HCT116 (cell line): Measurements from ENCODE around the gene OTUB2. TPM values are rescaled to one million over a fixed set of nuclear protein-coding genes. Genes with fewer than 3 reads are reported as not detected.

Experiments
- ATAC-seq: fragments of 200-7000 bp; cut with Tn5 transposase; 2 replicates; pipeline ENCODE4 v1.9.1; 2020; ENCODE audit warnings: mild to moderate bottlenecking, moderate library complexity
- BruUV-seq: library from RNA; stranded (reverse); fragments of 400-500 nt; replicated peaks from 2 replicates; lab custom pipeline; 2021; lab: Mats Ljungman, UMichigan
- CTCF ChIA-PET: fragments of 300-600 bp; sonication (Branson Sonifier 250); formaldehyde crosslinking; loops from one replicate; lab custom pipeline; 2021; ENCODE audit warnings: antibody characterized with exemption; lab: Charles Lee
- POLR2A ChIA-PET: fragments of 300-600, 350-600 bp; sonication (Branson Sonifier 250); formaldehyde crosslinking; loops from one replicate; lab custom pipeline; 2021; ENCODE audit warnings: antibody characterized with exemption; lab: Charles Lee
- RAD21 ChIA-PET, 2 experiments: fragments of 300-600 bp; sonication (Branson Sonifier 250); formaldehyde crosslinking; loops; one replicate each; lab custom pipeline; 2023; ENCODE audit warnings: low total read pairs in 2 of 2; ENCODE audit not compliant: uncharacterized antibody in 2 of 2, unreplicated experiment in 2 of 2, low non-redundant PET in 1 of 2; lab: Charles Lee
- DNase-seq: peaks from one replicate; pipeline ENCODE4 v3.0.0-alpha.2; 2010; ENCODE audit warnings: low read depth, low spot score
- H2AFZ ChIP-seq: fragments of 200-600 bp; shearing (Covaris generic), sonication (generic); 2 replicates; pipeline ENCODE4 v1.6.1; 2017; ENCODE audit warnings: low read depth, mixed run types, mixed read lengths, antibody characterized with exemption, low read length; ENCODE audit not compliant: poor library complexity, severe bottlenecking
- H3K27ac ChIP-seq: 2 replicates; pipeline ENCODE4 v1.5.1; 2012; ENCODE audit warnings: low read depth, low read length
- H3K27me3 ChIP-seq: fragments of 200-600 bp; sonication (generic); 2 replicates; pipeline ENCODE4 v1.6.1; 2016; ENCODE audit warnings: mixed run types, low read length, mixed read lengths; ENCODE audit not compliant: insufficient read depth
- H3K36me3 ChIP-seq, 2 experiments: fragments of 200-500 bp in 1 of 2; fragments of 200-600 bp in 1 of 2; sonication (Bioruptor generic) in 1 of 2; sonication (generic) in 1 of 2; 2 replicates each; pipeline versions ENCODE4 v1.5.1 to v1.6.1; 2014 to 2016; ENCODE audit warnings: low read length in 2 of 2, inconsistent platforms in 1 of 2, mixed read lengths in 1 of 2, mixed run types in 1 of 2; ENCODE audit not compliant: insufficient read depth in 2 of 2, control insufficient read depth in 1 of 2
- H3K4me1 ChIP-seq, 2 experiments: fragments of 200-600 bp in 1 of 2; sonication (generic) in 1 of 2; 2 replicates each; pipeline versions ENCODE4 v1.5.1 to v1.6.1; 2012 to 2017; ENCODE audit warnings: low read length in 2 of 2, inconsistent platforms in 1 of 2, mild to moderate bottlenecking in 1 of 2, mixed read lengths in 1 of 2, mixed run types in 1 of 2, moderate library complexity in 1 of 2; ENCODE audit not compliant: insufficient read depth in 2 of 2, control insufficient read depth in 1 of 2
- H3K4me2 ChIP-seq: fragments of 200-600 bp; sonication (generic); 2 replicates; pipeline ENCODE4 v1.6.1; 2017; ENCODE audit warnings: mixed run types, low read length, mixed read lengths
- H3K4me3 ChIP-seq, 2 experiments: fragments of 200-600 bp in 1 of 2; sonication (generic) in 1 of 2; replicated peaks in 1 of 2; 2 replicates each; pipeline ENCODE4 v1.5.1; 2011 to 2016; ENCODE audit warnings: low read length in 2 of 2, control low read depth in 1 of 2, low read depth in 1 of 2, mild to moderate bottlenecking in 1 of 2, mixed read lengths in 1 of 2, mixed run types in 1 of 2
- H3K79me2 ChIP-seq: fragments of 200-600 bp; sonication (generic); 2 replicates; pipeline ENCODE4 v1.6.1; 2017; ENCODE audit warnings: mild to moderate bottlenecking, mixed run types, low read length, moderate library complexity, mixed read lengths; ENCODE audit not compliant: insufficient read depth
- H3K9ac ChIP-seq: fragments of 200-600 bp; sonication (generic); 2 replicates; pipeline ENCODE4 v1.6.1; 2016; ENCODE audit warnings: low read length, mixed read lengths
- H3K9me2 ChIP-seq: fragments of 200-600 bp; sonication (generic), shearing (Covaris generic); 2 replicates; pipeline ENCODE4 v1.6.1; 2017; ENCODE audit warnings: mixed run types, mild to moderate bottlenecking, moderate library complexity; ENCODE audit not compliant: insufficient read depth
- H3K9me3 ChIP-seq, 2 experiments: fragments of 200-500 bp in 1 of 2; fragments of 200-600 bp in 1 of 2; sonication (Bioruptor generic) in 1 of 2; sonication (generic) in 1 of 2; 2 replicates each; pipeline ENCODE4 v1.6.1; 2014 to 2017; ENCODE audit warnings: low read length in 2 of 2, mixed read lengths in 2 of 2, inconsistent platforms in 1 of 2, low read depth in 1 of 2, mild to moderate bottlenecking in 1 of 2, mixed run types in 1 of 2, moderate library complexity in 1 of 2; ENCODE audit not compliant: control insufficient read depth in 1 of 2, insufficient read depth in 1 of 2
- H4K20me1 ChIP-seq: fragments of 200-600 bp; sonication (generic), shearing (Covaris generic); 2 replicates; pipeline ENCODE4 v1.6.1; 2017; ENCODE audit warnings: mixed run types, mild to moderate bottlenecking, moderate library complexity; ENCODE audit not compliant: insufficient read depth
- ATF3 ChIP-seq: IDR thresholded peaks from 2 replicates; pipeline ENCODE4 v1.6.1; 2012
- CBX3 ChIP-seq: IDR thresholded peaks from 2 replicates; pipeline ENCODE4 v1.6.1; 2012; ENCODE audit warnings: low read depth
- CEBPB ChIP-seq: IDR thresholded peaks from 2 replicates; pipeline ENCODE4 v1.6.1; 2012; ENCODE audit warnings: low read depth
- CTCF ChIP-seq, 3 experiments: fragments of 200-600 bp in 1 of 3; sonication (generic) in 1 of 3; IDR thresholded peaks in 2 of 3; conservative IDR thresholded peaks in 1 of 3; 2 replicates each; pipeline ENCODE4 v1.5.1; 2012 to 2017; ENCODE audit warnings: low read depth in 2 of 3, low read length in 2 of 3, antibody characterized with exemption in 1 of 3, borderline replicate concordance in 1 of 3, control low read depth in 1 of 3, mild to moderate bottlenecking in 1 of 3, mixed read lengths in 1 of 3, mixed run types in 1 of 3, moderate library complexity in 1 of 3; ENCODE audit not compliant: insufficient read depth in 1 of 3
- EGR1 ChIP-seq: IDR thresholded peaks from 2 replicates; pipeline ENCODE4 v1.6.1; 2012; ENCODE audit warnings: low read depth
- ELF1 ChIP-seq: IDR thresholded peaks from 2 replicates; pipeline ENCODE4 v1.6.1; 2012; ENCODE audit warnings: low read depth, borderline replicate concordance
- EZH2phosphoT487 ChIP-seq: fragments of 200-600 bp; IDR thresholded peaks from 2 replicates; pipeline ENCODE4 v1.6.1; 2018; ENCODE audit warnings: antibody characterized with exemption, borderline replicate concordance
- FOSL1 ChIP-seq: IDR thresholded peaks from 2 replicates; pipeline ENCODE4 v1.6.1; 2012; ENCODE audit warnings: low read depth
- JUND ChIP-seq: IDR thresholded peaks from 2 replicates; pipeline ENCODE4 v1.6.1; 2012
- MAX ChIP-seq: IDR thresholded peaks from 2 replicates; pipeline ENCODE4 v1.6.1; 2012
- REST ChIP-seq: IDR thresholded peaks from 2 replicates; pipeline ENCODE4 v1.6.1; 2012; ENCODE audit warnings: low read depth
- TCF7L2 ChIP-seq: IDR thresholded peaks from 2 replicates; pipeline ENCODE4 v1.7.0; 2011; ENCODE audit warnings: borderline replicate concordance, inconsistent platforms; ENCODE audit not compliant: insufficient read depth, insufficient read length; ENCODE audit errors: extremely low read depth
- YY1 ChIP-seq: IDR thresholded peaks from 2 replicates; pipeline ENCODE4 v1.6.1; 2011; ENCODE audit warnings: low read length, low read depth, moderate library complexity, mild to moderate bottlenecking; ENCODE audit not compliant: insufficient replicate concordance; ENCODE audit errors: extremely low read depth
- ZBTB33 ChIP-seq: IDR thresholded peaks from 2 replicates; pipeline ENCODE4 v1.6.1; 2011; ENCODE audit warnings: mild to moderate bottlenecking, low read length, moderate library complexity; ENCODE audit not compliant: insufficient replicate concordance; ENCODE audit errors: extremely low read depth
- ZFX ChIP-seq: fragments of 450-650 bp; IDR thresholded peaks from 2 replicates; pipeline ENCODE4 v1.6.1; 2017
- ZNF274 ChIP-seq: fragments of 200-500 bp; sonication (Bioruptor generic); IDR thresholded peaks from 2 replicates; pipeline ENCODE4 v1.6.1; 2014; ENCODE audit warnings: mild to moderate bottlenecking, low read depth, low read length, inconsistent platforms
- intact Hi-C: fragments of 100-400 bp; cut with micrococcal nuclease; formaldehyde crosslinking; loops from 2 replicates; pipeline ENCODE4 v1.10.0; 2022
- total RNA-seq: library from RNA; stranded (reverse); gene quantifications from one replicate; pipeline ENCODE4 v1.2.1, GENCODE V29; 2021; ENCODE audit not compliant: unreplicated experiment

The OTUB2 gene
- total RNA-seq, 1 experiment from 2014 or later: 6.6 TPM

GRCh38 chr14:93978735-93979134 is 47.4 kb upstream of the OTUB2 start:
- H3K9me2 ChIP-seq: no peaks in the 10 kb centered on the region
- ChIA-PET CTCF (no interaction called here), POLR2A (no interaction called here), RAD21 (no interaction called here)
- H3K27me3 ChIP-seq: no peaks in the 10 kb centered on the region
- H3K9ac ChIP-seq: no peak overlapping the region
- no peak for TF ChIP-seq ZBTB33
- TF ChIP-seq CBX3: no peak
- TF ChIP-seq CEBPB: no peak
- TF ChIP-seq ATF3: no peak
- TF ChIP-seq JUND: no peak
- TF ChIP-seq CTCF (IDR thresholded peaks at IDR 0.05 in 2 of 3, conservative IDR thresholded peaks at IDR 0.05 in 1 of 3; ENCODE audit: borderline replicate concordance in 1 of 3, insufficient read depth in 1 of 3, low read depth in 2 of 3, low read length in 2 of 3): no peak
- TF ChIP-seq REST: no peak
- no peak for TF ChIP-seq FOSL1
- TF ChIP-seq TCF7L2: no peak
- no peak for TF ChIP-seq ZFX
- TF ChIP-seq YY1: no peak
- no peak for TF ChIP-seq ZNF274
- TF ChIP-seq ELF1: no peak
- TF ChIP-seq MAX: no peak
- TF ChIP-seq EGR1: no peak
- TF ChIP-seq EZH2phosphoT487: no peak
- no peaks in the 10 kb centered on the region for H4K20me1 ChIP-seq
- no peaks in the 10 kb centered on the region for H3K36me3 ChIP-seq
- no peak overlapping the region for H3K27ac ChIP-seq
- H3K4me2 ChIP-seq: no peak overlapping the region
- H2AFZ ChIP-seq: no peak overlapping the region
- DNase-seq (no peak), ATAC-seq (no peak)
- no TSS peak for BruUV-seq
- intact Hi-C loops: no loop called here
- no peak overlapping the region for H3K4me3 ChIP-seq
- no peaks in the 10 kb centered on the region for H3K9me3 ChIP-seq
- no peaks in the 10 kb centered on the region for H3K79me2 ChIP-seq
- no peaks in the 10 kb centered on the region for H3K4me1 ChIP-seq
